GM19397 (cell line): ENCODE measurements around the gene ZNF865.

Source experiments
- ATAC-seq: cut with Tn5 transposase; IDR thresholded peaks from one replicate; pipeline ENCODE4 v1.9.1; 2021; ENCODE audit warnings: mild to moderate bottlenecking, moderate library complexity; ENCODE audit not compliant: unreplicated experiment

The ZNF865 gene

GRCh38 chr19:55622242-55622969 is 17.0 kb downstream of the ZNF865 start:
- no peak for ATAC-seq

GRCh38 chr19:55623130-55623529 is 17.7 kb downstream of the ZNF865 start:
- ATAC-seq = no peak

- no peak for ATAC-seq
These were observed 18.1 kb downstream of the ZNF865 start for GRCh38 chr19:55623561-55623960.

GRCh38 chr19:55624109-55625003 is 18.9 kb downstream of the ZNF865 start, which contains the start of gene ZNF784:
TSS of gene ZNF784 (minus strand) at chr19:55624566. CDS start at chr19:55624561, 5 bp downstream.
- ATAC-seq = peak; percentile 66

- ATAC-seq = no peak
These were observed 19.5 kb downstream of the ZNF865 start for GRCh38 chr19:55625004-55625326.

- no peak for ATAC-seq
These were observed 20.9 kb downstream of the ZNF865 start for GRCh38 chr19:55626350-55626749.

GRCh38 chr19:55632463-55632834 is 27.0 kb downstream of the ZNF865 start:
- no peak for ATAC-seq

GRCh38 chr19:55633861-55634260 is 28.4 kb downstream of the ZNF865 start:
- ATAC-seq = no peak

GRCh38 chr19:55635334-55635717 is 29.9 kb downstream of the ZNF865 start:
- no peak for ATAC-seq

GRCh38 chr19:55635856-55636440 is 30.5 kb downstream of the ZNF865 start:
- no peak for ATAC-seq

- no peak for ATAC-seq
These were observed 31.3 kb downstream of the ZNF865 start for GRCh38 chr19:55636723-55637122.

- ATAC-seq = no peak
These were observed 32.1 kb downstream of the ZNF865 start for GRCh38 chr19:55637534-55637933.

GRCh38 chr19:55638864-55639359 is 33.5 kb downstream of the ZNF865 start:
- no peak for ATAC-seq

- ATAC-seq = no peak
These were observed 34.7 kb downstream of the ZNF865 start for GRCh38 chr19:55640043-55640576.

- no peak for ATAC-seq
These were observed 35.4 kb downstream of the ZNF865 start, which contains the start of gene ZNF580 for GRCh38 chr19:55640577-55641425. TSS of gene ZNF580 (plus strand) at chr19:55641002. CDS start at chr19:55642509, 1,507 bp downstream.

- no peak for ATAC-seq
These were observed 36.1 kb downstream of the ZNF865 start for GRCh38 chr19:55641426-55642152.

GRCh38 chr19:55642153-55643002 is 36.9 kb downstream of the ZNF865 start:
- ATAC-seq = no peak

GRCh38 chr19:55643003-55643886 is 37.8 kb downstream of the ZNF865 start, which contains the start of gene ZNF581:
TSS of gene ZNF581 (plus strand) at chr19:55643649. CDS start at chr19:55644572, 923 bp downstream.
- peak; percentile 27 for ATAC-seq
